Neural progenitor cell (in vitro differentiated cells): ENCODE measurements around the gene NCEH1. TPM values are rescaled to one million over a fixed set of nuclear protein-coding genes. Genes with fewer than 3 reads are reported as not detected.

Source experiments
- DNase-seq: peaks from one replicate; pipeline ENCODE4 v3.0.0-alpha.2; 2016; ENCODE audit warnings: low spot score
- H2AFZ ChIP-seq: fragments of 200-600 bp; sonication (generic); replicated peaks from 2 replicates; pipeline ENCODE4 v1.6.1; 2016; ENCODE audit warnings: antibody characterized with exemption
- H3F3A ChIP-seq: fragments of 200-600 bp; sonication (generic); 2 replicates; pipeline ENCODE4 v1.6.1; 2016; ENCODE audit warnings: antibody characterized with exemption, low read depth
- H3K27ac ChIP-seq: fragments of 200-600 bp; sonication (generic); 2 replicates; pipeline ENCODE4 v1.5.1; 2016; ENCODE audit warnings: mild to moderate bottlenecking
- H3K27me3 ChIP-seq: fragments of 200-600 bp; sonication (generic); 2 replicates; pipeline ENCODE4 v1.6.1; 2016; ENCODE audit warnings: mild to moderate bottlenecking, moderate library complexity
- H3K36me3 ChIP-seq: fragments of 200-600 bp; sonication (generic); 2 replicates; pipeline ENCODE4 v1.5.1; 2016
- H3K4me1 ChIP-seq: fragments of 200-600 bp; sonication (generic); 2 replicates; pipeline ENCODE4 v1.6.1; 2016; ENCODE audit warnings: mixed run types
- H3K4me2 ChIP-seq: fragments of 200-600 bp; sonication (generic); 2 replicates; pipeline ENCODE4 v1.6.1; 2016
- H3K4me3 ChIP-seq: fragments of 200-600 bp; sonication (generic); 2 replicates; pipeline ENCODE4 v1.5.1; 2016
- H3K79me2 ChIP-seq: fragments of 200-600 bp; sonication (generic); 2 replicates; pipeline ENCODE4 v1.6.1; 2016; ENCODE audit warnings: low read depth
- H3K9ac ChIP-seq: fragments of 200-600 bp; sonication (generic); 2 replicates; pipeline ENCODE4 v1.6.1; 2016
- H3K9me3 ChIP-seq: fragments of 200-600 bp; sonication (generic); 2 replicates; pipeline ENCODE4 v1.5.1; 2016; ENCODE audit warnings: low read depth
- H4K20me1 ChIP-seq: fragments of 200-600 bp; sonication (generic); 2 replicates; pipeline ENCODE4 v1.6.1; 2016; ENCODE audit warnings: low read depth
- H3K27ac Mint-ChIP-seq: 3 replicates; pipeline ENCODE4 v1.8.0; 2021; ENCODE audit warnings: mixed read lengths
- H3K27me3 Mint-ChIP-seq: 2 replicates; pipeline ENCODE4 v1.8.0; 2022; ENCODE audit warnings: low read depth, mild to moderate bottlenecking, inconsistent platforms, moderate library complexity, mixed read lengths; ENCODE audit not compliant: insufficient read depth
- H3K36me3 Mint-ChIP-seq: 3 replicates; pipeline ENCODE4 v1.8.0; 2021; ENCODE audit warnings: mixed read lengths
- H3K4me1 Mint-ChIP-seq: 3 replicates; pipeline ENCODE4 v1.8.0; 2021; ENCODE audit warnings: mixed read lengths
- H3K4me3 Mint-ChIP-seq: 3 replicates; pipeline ENCODE4 v1.8.0; 2021; ENCODE audit warnings: mild to moderate bottlenecking, moderate library complexity, mixed read lengths
- H3K9me3 Mint-ChIP-seq: 3 replicates; pipeline ENCODE4 v1.8.0; 2020; ENCODE audit warnings: mixed read lengths
- CTCF ChIP-seq: fragments of 200-600 bp; sonication (generic); IDR thresholded peaks from 2 replicates; pipeline ENCODE4 v1.5.1; 2017; ENCODE audit warnings: antibody characterized with exemption, mild to moderate bottlenecking
- EZH2 ChIP-seq: fragments of 200-600 bp; sonication (generic); IDR thresholded peaks from 2 replicates; pipeline ENCODE4 v1.6.1; 2017; ENCODE audit warnings: antibody characterized with exemption, mild to moderate bottlenecking, moderate library complexity
- EZH2phosphoT487 ChIP-seq: fragments of 200-600 bp; sonication (generic); IDR thresholded peaks from 2 replicates; pipeline ENCODE4 v1.6.1; 2017; ENCODE audit warnings: antibody characterized with exemption
- total RNA-seq: library from RNA; depleted of rRNA; stranded (reverse); fragments of >200 nt; gene quantifications from 2 replicates; pipeline ENCODE4 v1.2.3, GENCODE V29; 2015; ENCODE audit warnings: low replicate concordance

Gene NCEH1
- total RNA-seq, 1 donor from 2014 or later: 7.7 TPM

GRCh38 chr3:172676196-172676922, 34.5 kb downstream of the NCEH1 start:
- Histone ChIP-seq H3K36me3 (no peaks in the 10 kb centered on the region), H3K9me3 (no peaks in the 10 kb centered on the region), H3F3A (peaks cover 37% of the 10 kb centered on the region), H3K79me2 (no peaks in the 10 kb centered on the region), H3K27me3 (no peaks in the 10 kb centered on the region), H3K4me3 (no peak overlapping the region), H3K9ac (no peak overlapping the region), H3K4me1 (peaks cover 45% of the 10 kb centered on the region), H4K20me1 (no peaks in the 10 kb centered on the region), H3K4me2 (no peak overlapping the region), H3K27ac (no peak overlapping the region), H2AFZ (no peak overlapping the region)
- peaks cover 17% of the 10 kb centered on the region for H3K4me1 Mint-ChIP-seq
- TF ChIP-seq EZH2phosphoT487: no peak
- no peak for TF ChIP-seq CTCF
- TF ChIP-seq EZH2: no peak
- no peak for DNase-seq
- H3K4me3 Mint-ChIP-seq: no peak overlapping the region
- no peaks in the 10 kb centered on the region for H3K27me3 Mint-ChIP-seq
- no peak overlapping the region for H3K27ac Mint-ChIP-seq
- no peaks in the 10 kb centered on the region for H3K36me3 Mint-ChIP-seq
- H3K9me3 Mint-ChIP-seq: no peaks in the 10 kb centered on the region

DNA sequence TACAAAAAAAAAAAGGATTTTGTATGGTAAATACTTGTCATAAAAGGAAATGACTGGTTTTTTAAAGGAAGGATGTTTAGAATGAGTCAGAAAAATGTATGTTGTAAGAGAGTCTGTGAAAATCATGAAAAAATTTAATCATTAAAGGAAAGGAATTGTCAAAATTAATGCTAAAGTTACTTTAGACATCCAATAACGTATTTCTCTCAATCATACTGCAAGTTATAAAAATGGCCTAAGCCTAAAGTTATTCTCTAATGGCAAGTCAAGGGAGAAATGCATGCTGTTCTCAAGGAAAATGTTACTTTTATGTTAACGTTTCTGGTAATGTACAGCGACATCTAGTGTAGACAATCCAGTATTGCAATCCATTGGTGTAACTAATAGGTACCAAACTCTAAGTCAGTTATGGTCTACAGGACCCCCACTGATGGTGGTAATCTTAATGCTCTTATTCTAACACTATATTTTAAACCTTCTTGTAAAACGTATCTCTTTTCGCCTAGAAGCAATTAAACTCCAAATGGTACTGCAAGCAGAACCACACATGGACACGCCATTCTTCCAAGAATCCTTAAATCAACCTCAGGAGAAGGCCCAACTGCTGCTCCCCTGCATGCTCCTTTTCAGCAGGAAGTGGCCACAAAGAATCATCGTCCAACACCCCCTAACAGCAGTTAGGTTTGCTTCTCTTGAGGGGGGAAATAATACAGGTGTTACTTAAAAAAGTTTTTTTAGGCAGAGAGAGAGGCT, 35.2 kb downstream of the NCEH1 start:
- Histone ChIP-seq H3K9me3 (no peaks in the 10 kb centered on the region), H3K4me2 (no peak overlapping the region), H3K27me3 (no peaks in the 10 kb centered on the region), H3K36me3 (no peaks in the 10 kb centered on the region), H3K27ac (no peak overlapping the region), H2AFZ (no peak overlapping the region), H3K4me3 (no peak overlapping the region), H3K4me1 (peaks cover 45% of the 10 kb centered on the region), H3F3A (peaks cover 37% of the 10 kb centered on the region), H3K79me2 (no peaks in the 10 kb centered on the region), H3K9ac (no peak overlapping the region), H4K20me1 (no peaks in the 10 kb centered on the region)
- Mint-ChIP-seq H3K9me3 (no peaks in the 10 kb centered on the region), H3K27ac (no peak overlapping the region), H3K4me3 (no peak overlapping the region), H3K27me3 (no peaks in the 10 kb centered on the region), H3K36me3 (no peaks in the 10 kb centered on the region), H3K4me1 (peaks cover 17% of the 10 kb centered on the region)
- peak; percentile 59 for DNase-seq
- no peak for TF ChIP-seq EZH2
- TF ChIP-seq CTCF: peak; percentile 91

- no peak overlapping the region for H3K4me3 ChIP-seq
- H3K27ac ChIP-seq: peak overlapping the region; percentile 53
- H3K9me3 Mint-ChIP-seq: no peaks in the 10 kb centered on the region
- H3K27me3 ChIP-seq: no peaks in the 10 kb centered on the region
- H3K9me3 ChIP-seq: no peaks in the 10 kb centered on the region
- no peaks in the 10 kb centered on the region for H4K20me1 ChIP-seq
- DNase-seq: peak; percentile 82
- peaks cover 16% of the 10 kb centered on the region for H3K4me1 Mint-ChIP-seq
- no peaks in the 10 kb centered on the region for H3K36me3 ChIP-seq
- TF ChIP-seq EZH2 (no peak), EZH2phosphoT487 (no peak), CTCF (peak; percentile 87)
- H3F3A ChIP-seq: peaks cover 35% of the 10 kb centered on the region
- no peaks in the 10 kb centered on the region for H3K79me2 ChIP-seq
- H3K27me3 Mint-ChIP-seq: no peaks in the 10 kb centered on the region
- H3K9ac ChIP-seq: no peak overlapping the region
- no peaks in the 10 kb centered on the region for H3K36me3 Mint-ChIP-seq
- no peak overlapping the region for H2AFZ ChIP-seq
- no peak overlapping the region for H3K4me3 Mint-ChIP-seq
- H3K4me2 ChIP-seq: no peak overlapping the region
- H3K27ac Mint-ChIP-seq: peak overlapping the region; percentile 21
- H3K4me1 ChIP-seq: peaks cover 31% of the 10 kb centered on the region
Observed at GRCh38 chr3:172673210-172673679, 37.6 kb downstream of the NCEH1 start.
